Breast epithelium (tissue), 4 donors: ENCODE measurements around the gene IER5L. TPM values are rescaled to one million over a fixed set of nuclear protein-coding genes. Genes with fewer than 3 reads are reported as not detected.

Source experiments
- DNase-seq, 2 donors: peaks; one replicate each; pipeline ENCODE4 v3.0.0-alpha.2; 2019; ENCODE audit warnings: low spot score in 2 of 2
- H3K27ac ChIP-seq, 2 donors: fragments of 200-600 bp; sonication (generic) in 1 of 2; one replicate each; pipeline ENCODE4 v1.5.1; 2016 to 2019; ENCODE audit warnings: mild to moderate bottlenecking in 1 of 2
- H3K27me3 ChIP-seq, 2 donors: fragments of 200-600 bp; sonication (generic) in 1 of 2; one replicate each; pipeline versions ENCODE4 v1.5.1 to v1.6.0; 2017 to 2019; ENCODE audit warnings: control low read depth in 1 of 2, mild to moderate bottlenecking in 1 of 2
- H3K36me3 ChIP-seq: fragments of 200-600 bp; one replicate; pipeline ENCODE4 v1.5.1; 2019
- H3K4me1 ChIP-seq, 2 donors: fragments of 200-600 bp; sonication (generic); one replicate each; pipeline ENCODE4 v1.5.1; 2016 to 2019; ENCODE audit warnings: control low read depth in 1 of 2
- H3K4me3 ChIP-seq, 3 donors: fragments of 200-600 bp; sonication (generic); 1 replicate in 2 of 3; 2 replicates in 1 of 3; pipeline ENCODE4 v1.5.1; 2016 to 2019; ENCODE audit warnings: mild to moderate bottlenecking in 3 of 3, moderate library complexity in 2 of 3
- H3K9me3 ChIP-seq, 2 donors: fragments of 200-600 bp; sonication (generic) in 1 of 2; one replicate each; pipeline ENCODE4 v1.5.1; 2016 to 2019; ENCODE audit warnings: control low read depth in 1 of 2
- POLR2A ChIP-seq: fragments of 450-650 bp; IDR thresholded peaks from one replicate; pipeline ENCODE4 v1.6.1; 2016; ENCODE audit warnings: antibody characterized with exemption, mild to moderate bottlenecking, moderate library complexity
- POLR2AphosphoS5 ChIP-seq, 3 donors: sonication (generic); formaldehyde crosslinking; IDR thresholded peaks; one replicate each; pipeline ENCODE4 v1.6.1; 2017; ENCODE audit warnings: antibody characterized with exemption in 3 of 3
- intact Hi-C: fragments of 100-400 bp; cut with DNase I; formaldehyde crosslinking; loops from one replicate; pipeline ENCODE4 v1.15.1; 2023; ENCODE audit warnings: low total_unique reads
- total RNA-seq, 3 donors: library from RNA; depleted of rRNA; stranded (reverse); fragments of >200 nt; gene quantifications; one replicate each; pipeline ENCODE4 v1.1.0, GENCODE V29; 2016
- TF ChIP-seq, protein P1 (sequence below), 3 donors: fragments of 450-650 bp; IDR thresholded peaks; one replicate each; pipeline ENCODE4 v1.5.1; 2016 to 2017; ENCODE audit warnings: antibody characterized with exemption in 3 of 3, mild to moderate bottlenecking in 3 of 3, moderate library complexity in 3 of 3

Gene IER5L
- total RNA-seq, 3 donors from 2014 or later: 4.3 to 18.4 (median 18.1) TPM

DNA sequence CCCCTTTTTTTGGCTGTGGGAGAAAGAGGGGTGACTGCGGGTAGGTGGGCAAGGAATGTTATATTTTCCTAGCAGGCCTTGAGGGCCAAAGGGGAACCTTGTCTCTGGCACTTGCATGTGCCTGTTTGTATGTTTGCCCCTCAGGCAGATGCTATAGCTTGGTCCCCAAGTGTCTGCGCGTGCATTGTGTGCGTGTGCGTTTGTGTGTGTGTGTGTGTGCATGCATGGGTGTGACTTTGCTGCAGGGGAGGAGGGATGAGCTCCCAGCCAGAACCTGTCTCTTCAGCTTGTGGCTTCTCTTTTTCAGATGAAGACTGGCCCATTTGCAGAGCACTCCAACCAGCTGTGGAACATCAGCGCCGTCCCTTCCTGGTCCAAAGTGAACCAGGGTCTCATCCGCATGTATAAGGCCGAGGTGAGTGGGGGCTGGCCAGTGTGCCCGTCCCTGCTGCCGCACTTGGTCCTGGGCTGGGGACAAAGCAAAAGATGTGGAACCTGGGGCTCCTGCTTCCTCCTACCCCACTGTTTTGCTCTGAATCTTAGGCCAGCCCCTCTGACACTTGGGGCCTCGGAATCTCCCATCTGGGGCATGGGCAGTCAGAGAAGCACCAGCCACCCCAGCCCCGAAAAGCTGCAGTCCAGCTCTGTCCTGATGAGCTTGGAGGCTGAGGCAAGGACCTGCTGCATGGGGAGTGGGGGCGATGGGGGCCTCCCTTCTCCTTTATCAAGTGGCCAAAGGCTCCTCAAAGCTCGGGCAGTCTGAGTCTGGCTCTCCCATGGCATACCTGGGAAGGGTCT lies 35.7 kb downstream of the IER5L start:
- intact Hi-C loops: no loop called here
- H3K27me3 ChIP-seq: no peaks in the 10 kb centered on the region
- H3K4me3 ChIP-seq: peak overlapping the region in 2 of 3 donors; percentile 53 to 59
- DNase-seq: no peak
- peaks cover 48 to 60% of the 10 kb centered on the region in 2 donors for H3K4me1 ChIP-seq
- TF ChIP-seq POLR2A (no peak), POLR2AphosphoS5 (IDR thresholded peaks at IDR 0.05) (no peak)
- TF ChIP-seq, protein P1, sequence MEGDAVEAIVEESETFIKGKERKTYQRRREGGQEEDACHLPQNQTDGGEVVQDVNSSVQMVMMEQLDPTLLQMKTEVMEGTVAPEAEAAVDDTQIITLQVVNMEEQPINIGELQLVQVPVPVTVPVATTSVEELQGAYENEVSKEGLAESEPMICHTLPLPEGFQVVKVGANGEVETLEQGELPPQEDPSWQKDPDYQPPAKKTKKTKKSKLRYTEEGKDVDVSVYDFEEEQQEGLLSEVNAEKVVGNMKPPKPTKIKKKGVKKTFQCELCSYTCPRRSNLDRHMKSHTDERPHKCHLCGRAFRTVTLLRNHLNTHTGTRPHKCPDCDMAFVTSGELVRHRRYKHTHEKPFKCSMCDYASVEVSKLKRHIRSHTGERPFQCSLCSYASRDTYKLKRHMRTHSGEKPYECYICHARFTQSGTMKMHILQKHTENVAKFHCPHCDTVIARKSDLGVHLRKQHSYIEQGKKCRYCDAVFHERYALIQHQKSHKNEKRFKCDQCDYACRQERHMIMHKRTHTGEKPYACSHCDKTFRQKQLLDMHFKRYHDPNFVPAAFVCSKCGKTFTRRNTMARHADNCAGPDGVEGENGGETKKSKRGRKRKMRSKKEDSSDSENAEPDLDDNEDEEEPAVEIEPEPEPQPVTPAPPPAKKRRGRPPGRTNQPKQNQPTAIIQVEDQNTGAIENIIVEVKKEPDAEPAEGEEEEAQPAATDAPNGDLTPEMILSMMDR (IDR thresholded peaks at IDR 0.05): no peak
- H3K36me3 ChIP-seq: no peaks in the 10 kb centered on the region
- peak overlapping the region; percentile 98 to 100 for H3K27ac ChIP-seq
- no peaks in the 10 kb centered on the region for H3K9me3 ChIP-seq

DNA sequence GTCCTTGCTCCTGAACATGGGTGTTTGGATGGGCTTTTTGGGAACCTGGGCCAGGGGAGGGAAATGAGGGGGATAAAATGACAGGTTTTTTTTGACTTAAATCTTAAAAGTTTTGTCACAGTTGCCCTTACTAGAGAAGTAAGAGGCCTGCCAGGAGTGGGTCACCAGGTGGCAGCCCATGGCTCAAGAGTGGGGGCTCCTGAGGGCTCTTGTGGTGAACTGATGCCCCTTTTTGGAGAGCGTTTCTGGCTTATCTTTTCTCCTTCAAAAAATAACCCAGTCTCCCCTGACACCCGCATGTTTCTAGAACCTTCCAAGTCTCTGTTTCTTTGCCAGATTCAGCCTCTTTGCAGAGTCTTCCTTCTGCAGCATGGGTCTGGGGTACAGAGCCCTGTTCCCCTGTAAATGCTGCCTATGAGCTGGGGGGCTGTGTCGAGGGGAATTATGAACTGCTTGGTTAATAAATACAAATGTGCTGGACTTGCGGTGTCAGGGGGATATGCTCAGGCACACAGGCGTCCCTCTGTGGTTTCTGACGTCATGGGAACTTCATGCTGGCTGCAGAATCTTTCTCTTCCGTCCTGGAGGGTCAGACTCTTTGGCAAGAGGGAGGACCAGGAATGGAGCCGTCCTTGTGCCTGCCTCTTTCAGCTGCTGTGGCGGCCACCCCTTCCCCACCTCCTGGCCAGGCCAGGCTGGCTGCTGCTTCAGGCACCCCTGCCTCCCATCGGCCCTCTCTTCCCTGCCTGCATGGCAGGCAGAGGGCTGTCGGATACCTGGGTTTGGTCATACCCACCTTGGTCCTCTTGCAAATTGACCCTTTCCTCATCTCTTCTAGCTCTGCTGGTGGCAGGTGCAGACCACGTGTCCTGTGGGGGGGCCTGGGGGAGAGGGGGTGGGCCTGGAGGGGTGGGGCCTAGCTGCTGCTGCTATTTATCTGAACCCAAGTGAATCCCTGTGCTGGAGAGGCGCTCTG lies 36.7 kb downstream of the IER5L start:
- peak in 1 of 2 donors; percentile 61 for DNase-seq

DNA sequence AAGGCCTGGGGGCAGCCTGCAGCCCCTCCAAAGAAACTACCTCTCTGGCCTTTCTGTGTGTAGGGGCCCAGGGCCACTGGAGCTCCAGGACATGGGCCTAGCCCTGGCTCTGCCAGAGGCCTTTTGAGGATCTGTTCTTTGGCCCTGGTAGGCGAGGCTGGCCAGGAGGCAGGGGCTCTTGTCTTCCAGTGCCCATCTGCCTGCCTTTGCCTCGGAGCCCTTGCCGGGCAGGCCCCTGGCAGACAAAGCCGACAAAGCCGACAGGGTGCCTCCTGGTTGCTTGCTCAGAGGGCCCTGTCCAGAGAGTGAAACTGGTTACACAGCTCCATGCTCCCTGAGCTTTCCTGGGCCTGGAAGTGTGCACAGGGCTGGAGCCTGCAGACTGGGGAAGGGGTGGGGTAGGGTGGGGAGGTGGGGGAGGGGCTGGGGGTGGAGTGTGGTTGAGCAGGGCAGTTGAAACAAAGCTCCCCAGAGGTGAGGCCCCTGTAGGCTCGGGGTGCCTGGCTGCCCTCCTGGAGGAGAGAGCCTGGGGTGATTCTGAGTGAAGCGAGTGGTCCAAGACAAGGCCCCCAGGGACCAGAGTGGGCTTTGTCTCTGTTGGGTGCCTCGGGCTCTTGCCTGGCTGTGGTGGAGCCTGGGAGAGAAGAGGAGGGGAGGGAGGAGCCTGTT lies 37.5 kb downstream of the IER5L start:
- Histone ChIP-seq H3K36me3 (no peaks in the 10 kb centered on the region), H3K27ac (peak overlapping the region; percentile 98 to 100), H3K4me3 (peak overlapping the region; percentile 36 to 59 (median 53)), H3K4me1 (peaks cover 35 to 49% of the 10 kb centered on the region in 2 donors), H3K27me3 (no peaks in the 10 kb centered on the region), H3K9me3 (no peaks in the 10 kb centered on the region)
- peak; percentile 54 to 62 for DNase-seq
- no peak for TF ChIP-seq POLR2AphosphoS5 (IDR thresholded peaks at IDR 0.05)
- no peak for TF ChIP-seq POLR2A
- TF ChIP-seq, protein P1 (IDR thresholded peaks at IDR 0.05): peak in 1 of 3 donors; percentile 11
- intact Hi-C loops: loop anchor here (1.0 kb wide), 1 partner anchor 356 kb away; no protein-coding TSS in a partner anchor

More for the DNA sequence above, 36.7 kb downstream of the IER5L start:
- H3K4me1 ChIP-seq: peaks cover 38 to 56% of the 10 kb centered on the region in 2 donors
- no peaks in the 10 kb centered on the region for H3K36me3 ChIP-seq
- H3K27ac ChIP-seq: peak overlapping the region; percentile 98 to 100
- H3K27me3 ChIP-seq: no peaks in the 10 kb centered on the region
- H3K4me3 ChIP-seq: peak overlapping the region in 2 of 3 donors; percentile 53 to 59
- peak; percentile 24 to 69 (median 56) for TF ChIP-seq POLR2AphosphoS5 (IDR thresholded peaks at IDR 0.05)
- TF ChIP-seq POLR2A: no peak
- no peaks in the 10 kb centered on the region for H3K9me3 ChIP-seq
- intact Hi-C loops: loop anchor here (1.0 kb wide), 1 partner anchor 355 kb away; no protein-coding TSS in a partner anchor

DNA sequence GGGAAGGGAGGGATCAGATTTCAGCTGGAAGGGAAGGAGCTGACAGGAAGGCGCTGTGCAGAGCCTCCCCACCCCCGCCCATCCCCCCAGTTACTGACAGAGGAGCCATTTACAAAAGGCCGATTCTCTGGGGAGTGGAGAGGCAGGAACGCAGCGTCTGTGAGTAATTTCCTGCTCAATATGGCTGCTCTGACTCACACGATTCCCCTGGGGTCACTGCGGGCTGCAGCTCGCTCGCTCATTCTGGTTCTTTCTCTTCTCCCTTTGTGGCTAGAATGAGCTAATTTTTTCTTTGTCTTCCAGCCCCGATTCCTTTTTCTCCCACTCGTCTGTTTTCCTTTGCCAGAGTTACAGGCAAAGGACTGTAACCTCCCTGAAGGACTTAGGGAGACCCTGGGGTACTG lies 38.1 kb downstream of the IER5L start:
- H3K27ac ChIP-seq: peak overlapping the region; percentile 98 to 100
- H3K27me3 ChIP-seq: no peaks in the 10 kb centered on the region
- H3K36me3 ChIP-seq: no peaks in the 10 kb centered on the region
- H3K9me3 ChIP-seq: no peaks in the 10 kb centered on the region
- TF ChIP-seq POLR2A (peak; percentile 55), POLR2AphosphoS5 (IDR thresholded peaks at IDR 0.05) (peak; percentile 83 to 96 (median 95))
- TF ChIP-seq, protein P1 (IDR thresholded peaks at IDR 0.05): peak in 1 of 3 donors; percentile 14
- peaks cover 33 to 44% of the 10 kb centered on the region in 2 donors for H3K4me1 ChIP-seq
- peak; percentile 91 to 96 for DNase-seq
- peak overlapping the region; percentile 36 to 59 (median 53) for H3K4me3 ChIP-seq
- intact Hi-C loops: loop anchor here (2.0 kb wide), 1 partner anchor 471 kb away; no protein-coding TSS in a partner anchor
